Endodermal cell (in vitro differentiated cells): ENCODE measurements around the gene TMEM106C. TPM values are rescaled to one million over a fixed set of nuclear protein-coding genes. Genes with fewer than 3 reads are reported as not detected.

Source experiments
- DNase-seq: peaks from one replicate; pipeline ENCODE4 v3.0.0-alpha.2; 2017
- H3K27ac ChIP-seq: 2 replicates; pipeline ENCODE4 v1.5.1; 2013; ENCODE audit warnings: mild to moderate bottlenecking, low read depth, low read length, moderate library complexity
- H3K27me3 ChIP-seq: 2 replicates; pipeline ENCODE4 v1.6.1; 2013; ENCODE audit warnings: mild to moderate bottlenecking, low read length, moderate library complexity; ENCODE audit not compliant: insufficient read depth, control insufficient read depth, poor library complexity, severe bottlenecking
- H3K36me3 ChIP-seq: 2 replicates; pipeline ENCODE4 v1.7.0; 2013; ENCODE audit warnings: mild to moderate bottlenecking, low read length, moderate library complexity; ENCODE audit not compliant: control insufficient read depth, insufficient read depth
- H3K4me1 ChIP-seq: one replicate; pipeline ENCODE4 v1.7.0; 2013; ENCODE audit warnings: low read length; ENCODE audit not compliant: control insufficient read depth, insufficient read depth
- H3K4me3 ChIP-seq: 2 replicates; pipeline ENCODE4 v1.5.1; 2013; ENCODE audit warnings: mild to moderate bottlenecking, low read length, moderate library complexity
- H3K9ac ChIP-seq: 2 replicates; pipeline ENCODE4 v1.6.1; 2013; ENCODE audit warnings: mild to moderate bottlenecking, low read length, moderate library complexity; ENCODE audit not compliant: poor library complexity, severe bottlenecking; ENCODE audit errors: extremely low read depth
- H3K9me3 ChIP-seq: 2 replicates; pipeline ENCODE4 v1.6.1; 2013; ENCODE audit warnings: mild to moderate bottlenecking, low read length, moderate library complexity; ENCODE audit not compliant: control insufficient read depth
- H3K27ac Mint-ChIP-seq: 2 replicates; pipeline ENCODE4 v1.8.0; 2020; ENCODE audit warnings: mixed read lengths
- H3K27me3 Mint-ChIP-seq: 2 replicates; pipeline ENCODE4 v1.8.0; 2021; ENCODE audit warnings: mild to moderate bottlenecking, mixed read lengths; ENCODE audit not compliant: insufficient read depth
- H3K36me3 Mint-ChIP-seq: 2 replicates; pipeline ENCODE4 v1.8.0; 2020; ENCODE audit warnings: low read depth, mixed read lengths
- H3K4me1 Mint-ChIP-seq: 2 replicates; pipeline ENCODE4 v1.8.0; 2020; ENCODE audit warnings: mixed read lengths
- H3K4me3 Mint-ChIP-seq: 2 replicates; pipeline ENCODE4 v1.8.0; 2020; ENCODE audit warnings: mild to moderate bottlenecking, moderate library complexity, mixed read lengths
- H3K9me3 Mint-ChIP-seq: 2 replicates; pipeline ENCODE4 v1.8.0; 2020; ENCODE audit warnings: mild to moderate bottlenecking, mixed read lengths
- WGBS, 2 experiments: methylation state at CpG; one replicate each; pipeline versions ENCODE4 v1.1.5 to v1.1.7; 2013; ENCODE audit warnings: missing lambda C conversion rate in 2 of 2, mixed read lengths in 1 of 2; ENCODE audit not compliant: insufficient coverage in 1 of 2, insufficient read length in 1 of 2; 5-methylcytosine and 5-hydroxymethylcytosine counted together
- total RNA-seq, 2 donors: library from RNA; stranded (reverse); fragmentation: NEBNext Ultra II Directional in 1 of 2; extraction: Animal tissue kit (Norgen Biotek cat#: 25700) in 1 of 2; gene quantifications; 2 replicates in 1 of 2; 3 replicates in 1 of 2; pipeline ENCODE4 v1.2.1, GENCODE V29; 2021
- TF ChIP-seq, protein P1 (sequence below): fragments of 200-600 bp; sonication (generic); conservative IDR thresholded peaks from 2 replicates; pipeline ENCODE4 v1.5.0; 2021; ENCODE audit warnings: antibody characterized with exemption, mild to moderate bottlenecking

The TMEM106C gene
- total RNA-seq, 2 donors from 2014 or later, result 17.3 to 61.6 TPM

DNA sequence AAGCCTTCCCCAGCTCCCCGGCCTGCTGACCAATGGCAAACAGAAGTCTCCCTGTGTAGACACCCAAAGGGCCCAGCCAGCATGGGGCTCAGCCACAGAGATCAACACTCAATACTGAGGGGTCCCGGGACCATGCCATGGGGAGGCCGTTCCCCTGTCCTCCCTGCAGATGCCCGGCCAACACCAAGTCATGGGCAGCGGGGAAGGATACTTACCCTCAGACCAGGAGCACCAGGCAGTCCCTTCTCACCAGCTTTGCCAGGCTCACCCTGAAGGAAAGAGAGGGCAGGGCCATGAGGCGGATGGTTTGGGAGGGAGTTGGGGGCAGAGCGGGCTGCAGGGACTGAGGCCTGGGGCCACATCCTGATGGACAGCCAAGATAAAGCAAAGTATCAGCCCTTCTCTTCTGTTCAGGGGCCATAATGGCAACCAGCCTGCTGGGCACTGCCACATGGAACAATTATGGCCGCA, 21.0 kb downstream of the TMEM106C start:
- WGBS, 2 experiments, result 93 to 97% methylated on average over 3 to 8 of the region's 8 CpGs
- H3K27me3 Mint-ChIP-seq, result peaks cover 72% of the 10 kb centered on the region
- Histone ChIP-seq H3K4me1 (no peaks in the 10 kb centered on the region), H3K9me3 (no peaks in the 10 kb centered on the region), H3K4me3 (no peak overlapping the region), H3K27me3 (no peaks in the 10 kb centered on the region), H3K36me3 (peaks cover 9% of the 10 kb centered on the region), H3K9ac (no peak overlapping the region), H3K27ac (no peak overlapping the region)
- TF ChIP-seq, protein P1, sequence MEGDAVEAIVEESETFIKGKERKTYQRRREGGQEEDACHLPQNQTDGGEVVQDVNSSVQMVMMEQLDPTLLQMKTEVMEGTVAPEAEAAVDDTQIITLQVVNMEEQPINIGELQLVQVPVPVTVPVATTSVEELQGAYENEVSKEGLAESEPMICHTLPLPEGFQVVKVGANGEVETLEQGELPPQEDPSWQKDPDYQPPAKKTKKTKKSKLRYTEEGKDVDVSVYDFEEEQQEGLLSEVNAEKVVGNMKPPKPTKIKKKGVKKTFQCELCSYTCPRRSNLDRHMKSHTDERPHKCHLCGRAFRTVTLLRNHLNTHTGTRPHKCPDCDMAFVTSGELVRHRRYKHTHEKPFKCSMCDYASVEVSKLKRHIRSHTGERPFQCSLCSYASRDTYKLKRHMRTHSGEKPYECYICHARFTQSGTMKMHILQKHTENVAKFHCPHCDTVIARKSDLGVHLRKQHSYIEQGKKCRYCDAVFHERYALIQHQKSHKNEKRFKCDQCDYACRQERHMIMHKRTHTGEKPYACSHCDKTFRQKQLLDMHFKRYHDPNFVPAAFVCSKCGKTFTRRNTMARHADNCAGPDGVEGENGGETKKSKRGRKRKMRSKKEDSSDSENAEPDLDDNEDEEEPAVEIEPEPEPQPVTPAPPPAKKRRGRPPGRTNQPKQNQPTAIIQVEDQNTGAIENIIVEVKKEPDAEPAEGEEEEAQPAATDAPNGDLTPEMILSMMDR, result no peak
- peaks cover 8% of the 10 kb centered on the region for H3K4me1 Mint-ChIP-seq
- no peaks in the 10 kb centered on the region for H3K36me3 Mint-ChIP-seq
- DNase-seq, result no peak
- H3K27ac Mint-ChIP-seq, result no peak overlapping the region
- no peaks in the 10 kb centered on the region for H3K9me3 Mint-ChIP-seq
- H3K4me3 Mint-ChIP-seq, result no peak overlapping the region

DNA sequence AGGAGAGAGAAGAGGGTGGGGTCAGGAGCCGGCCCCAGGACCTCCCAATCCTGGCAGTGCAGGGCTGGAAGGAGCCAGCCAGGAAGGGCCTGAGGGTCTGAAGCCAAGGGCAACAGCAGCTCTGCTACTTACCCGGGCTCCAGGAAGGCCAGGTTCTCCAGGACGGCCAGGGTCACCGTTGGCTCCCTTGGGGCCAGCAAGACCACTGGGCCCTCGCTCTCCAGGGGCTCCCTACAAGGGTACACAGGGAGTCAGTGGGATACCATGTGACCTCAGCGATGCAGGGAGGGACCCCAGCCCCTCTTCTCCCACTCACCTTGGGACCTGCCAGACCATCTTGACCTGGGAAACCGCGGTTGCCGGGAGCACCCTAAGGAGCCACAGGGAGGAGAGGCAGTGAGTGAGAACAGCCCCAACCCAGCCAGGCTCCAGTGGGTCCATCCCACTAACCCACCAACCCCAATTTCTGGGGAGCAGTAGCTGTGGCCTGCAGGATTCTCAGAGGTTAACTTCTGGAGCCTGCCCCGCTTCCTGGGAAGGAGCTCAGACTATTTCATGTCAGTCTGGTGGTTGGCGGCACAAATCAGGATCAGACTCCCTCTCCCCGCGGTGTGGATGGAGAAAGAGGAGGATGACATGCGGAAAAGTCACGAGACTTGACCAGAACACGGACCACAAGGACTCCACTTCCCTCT, 22.3 kb downstream of the TMEM106C start:
- H3K9me3 ChIP-seq, result no peaks in the 10 kb centered on the region
- H3K9me3 Mint-ChIP-seq, result no peaks in the 10 kb centered on the region
- H3K27me3 ChIP-seq, result no peaks in the 10 kb centered on the region
- no peak for DNase-seq
- TF ChIP-seq, protein P1, result no peak
- WGBS, 2 experiments, result 91 to 98% methylated on average over 8 to 16 of the region's 16 CpGs
- peaks cover 78% of the 10 kb centered on the region for H3K27me3 Mint-ChIP-seq
- no peak overlapping the region for H3K27ac ChIP-seq
- H3K4me3 Mint-ChIP-seq, result no peak overlapping the region
- peaks cover 9% of the 10 kb centered on the region for H3K36me3 ChIP-seq
- no peaks in the 10 kb centered on the region for H3K4me1 ChIP-seq
- H3K36me3 Mint-ChIP-seq, result no peaks in the 10 kb centered on the region
- H3K4me3 ChIP-seq, result no peak overlapping the region
- H3K27ac Mint-ChIP-seq, result no peak overlapping the region
- peaks cover 8% of the 10 kb centered on the region for H3K4me1 Mint-ChIP-seq
- no peak overlapping the region for H3K9ac ChIP-seq

DNA sequence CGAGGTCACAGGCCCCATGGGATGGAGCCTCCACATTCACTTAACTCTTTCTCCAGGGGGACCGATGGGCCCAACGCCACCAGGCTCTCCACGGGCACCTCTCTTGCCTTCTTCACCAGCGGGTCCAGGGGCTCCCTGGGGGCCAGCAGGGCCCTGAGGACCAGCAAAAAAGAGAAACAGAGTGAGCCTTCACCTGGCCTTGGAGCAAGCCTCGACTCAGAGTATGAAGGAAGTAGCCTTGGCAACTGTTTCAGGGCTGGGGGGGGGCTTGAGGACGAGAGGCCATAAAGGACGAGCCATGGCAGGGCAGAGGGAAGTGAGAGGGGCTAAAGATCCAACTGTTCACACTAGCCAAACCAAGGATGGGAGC, 22.9 kb downstream of the TMEM106C start:
- peaks cover 79% of the 10 kb centered on the region for H3K27me3 Mint-ChIP-seq
- 90 to 95% methylated on average over 3 to 8 of the region's 8 CpGs for WGBS, 2 experiments
- no peak for DNase-seq
- TF ChIP-seq, protein P1, result no peak
- Histone ChIP-seq H3K27ac (no peak overlapping the region), H3K9ac (no peak overlapping the region), H3K27me3 (no peaks in the 10 kb centered on the region), H3K4me1 (no peaks in the 10 kb centered on the region), H3K4me3 (no peak overlapping the region), H3K9me3 (no peaks in the 10 kb centered on the region), H3K36me3 (peaks cover 9% of the 10 kb centered on the region)
- H3K4me3 Mint-ChIP-seq, result no peak overlapping the region
- no peaks in the 10 kb centered on the region for H3K9me3 Mint-ChIP-seq
- H3K4me1 Mint-ChIP-seq, result peaks cover 9% of the 10 kb centered on the region
- H3K27ac Mint-ChIP-seq, result no peak overlapping the region
- no peaks in the 10 kb centered on the region for H3K36me3 Mint-ChIP-seq
